Glomerular visceral epithelial cell (primary cell): Measurements from ENCODE around the gene MSH3.
"Not testable (repeated sequence)": the region's sequence is repeated elsewhere in the genome, so short reads cannot be mapped to it uniquely, and the experiment has no call there.

Experiments used
- DNase-seq: peaks from one replicate; pipeline ENCODE4 v3.0.0-alpha.2; 2016; ENCODE audit errors: extremely low spot score

The MSH3 gene

GRCh38 chr5:80706835-80707447, 52.5 kb downstream of the MSH3 start:
- DNase-seq, result no peak

GRCh38 chr5:80707645-80708044, 53.2 kb downstream of the MSH3 start:
- peak; percentile 25 for DNase-seq

GRCh38 chr5:80711216-80711615, 56.8 kb downstream of the MSH3 start:
- DNase-seq, result no peak

GRCh38 chr5:80711938-80712337, 57.5 kb downstream of the MSH3 start:
- peak; percentile 65 for DNase-seq

GRCh38 chr5:80712919-80713318, 58.5 kb downstream of the MSH3 start:
- no peak for DNase-seq

GRCh38 chr5:80713631-80714030, 59.2 kb downstream of the MSH3 start:
- DNase-seq, result no peak

GRCh38 chr5:80714570-80715298, 60.3 kb downstream of the MSH3 start:
- DNase-seq, result no peak

- no peak for DNase-seq
Observed at GRCh38 chr5:80715887-80716286, 61.4 kb downstream of the MSH3 start.

- DNase-seq, result no peak
Observed at GRCh38 chr5:80720181-80720580, 65.7 kb downstream of the MSH3 start.

GRCh38 chr5:80722916-80723315, 68.5 kb downstream of the MSH3 start:
- no peak for DNase-seq

GRCh38 chr5:80725446-80725845, 71.0 kb downstream of the MSH3 start:
- no peak for DNase-seq

- DNase-seq, result no peak
Observed at GRCh38 chr5:80736730-80737129, 82.3 kb downstream of the MSH3 start.

GRCh38 chr5:80738466-80738865, 84.0 kb downstream of the MSH3 start:
- no peak for DNase-seq

- no peak for DNase-seq
Observed at GRCh38 chr5:80739057-80739456, 84.6 kb downstream of the MSH3 start.

- DNase-seq, result no peak
Observed at GRCh38 chr5:80739496-80739895, 85.0 kb downstream of the MSH3 start.

- no peak for DNase-seq
Observed at GRCh38 chr5:80739898-80740297, 85.4 kb downstream of the MSH3 start.

GRCh38 chr5:80740488-80740887, 86.0 kb downstream of the MSH3 start:
- DNase-seq, result not testable (repeated sequence)

- DNase-seq, result no peak
Observed at GRCh38 chr5:80740999-80741398, 86.5 kb downstream of the MSH3 start.

- no peak for DNase-seq
Observed at GRCh38 chr5:80744149-80744548, 89.7 kb downstream of the MSH3 start.

- peak; percentile 64 for DNase-seq
Observed at GRCh38 chr5:80745490-80745889, 91.0 kb downstream of the MSH3 start.

GRCh38 chr5:80747922-80748321, 93.5 kb downstream of the MSH3 start:
- no peak for DNase-seq

GRCh38 chr5:80752427-80752826, 98.0 kb downstream of the MSH3 start:
- no peak for DNase-seq

GRCh38 chr5:80753712-80754111, 99.3 kb downstream of the MSH3 start:
- DNase-seq, result no peak

- DNase-seq, result no peak
Observed at GRCh38 chr5:80754900-80755299, 100.4 kb downstream of the MSH3 start.
